GM18873 (cell line): ENCODE data around the gene FAU.

Experiments used
- ATAC-seq: cut with Tn5 transposase; IDR thresholded peaks from one replicate; pipeline ENCODE4 v1.9.1; 2021; ENCODE audit warnings: mild to moderate bottlenecking, moderate library complexity, moderate number of reproducible peaks; ENCODE audit not compliant: unreplicated experiment, low FRiP score

FAU gene

GRCh38 chr11:65109231-65110198 is 12.4 kb downstream of the FAU start:
- ATAC-seq: no peak

- ATAC-seq: no peak
Measured at GRCh38 chr11:65108469-65109123, 13.3 kb downstream of the FAU start.

GRCh38 chr11:65107751-65108468 is 14.0 kb downstream of the FAU start:
- no peak for ATAC-seq

- ATAC-seq: no peak
Measured at GRCh38 chr11:65107078-65107477, 14.9 kb downstream of the FAU start.

- ATAC-seq: no peak
Measured at GRCh38 chr11:65104628-65105027, 17.3 kb downstream of the FAU start.

GRCh38 chr11:65103476-65103875 is 18.5 kb downstream of the FAU start:
- no peak for ATAC-seq

- no peak for ATAC-seq
Measured at GRCh38 chr11:65102142-65103095, 19.5 kb downstream of the FAU start.

- no peak for ATAC-seq
Measured at GRCh38 chr11:65100674-65101350, 21.1 kb downstream of the FAU start.

GRCh38 chr11:65096926-65097325 is 25.0 kb downstream of the FAU start:
- peak; percentile 2 for ATAC-seq

- ATAC-seq: peak; percentile 60
Measured at GRCh38 chr11:65095974-65096806, 25.7 kb downstream of the FAU start, which contains the start of gene VPS51. Gene VPS51 (plus strand): TSS chr11:65096214. CDS start chr11:65096251, 37 bp downstream.

GRCh38 chr11:65095427-65095826 is 26.5 kb downstream of the FAU start:
- no peak for ATAC-seq

- no peak for ATAC-seq
Measured at GRCh38 chr11:65090628-65091027, 31.3 kb downstream of the FAU start.

- no peak for ATAC-seq
Measured at GRCh38 chr11:65089621-65090020, 32.3 kb downstream of the FAU start.

- ATAC-seq: no peak
Measured at GRCh38 chr11:65087827-65088226, 34.1 kb downstream of the FAU start.

GRCh38 chr11:65087216-65087615 is 34.7 kb downstream of the FAU start:
- no peak for ATAC-seq

- no peak for ATAC-seq
Measured at GRCh38 chr11:65086809-65087208, 35.1 kb downstream of the FAU start.

GRCh38 chr11:65085446-65085845 is 36.5 kb downstream of the FAU start:
- ATAC-seq: no peak

GRCh38 chr11:65084598-65085375 is 37.1 kb downstream of the FAU start:
- ATAC-seq: no peak
